A673 (cell line): ENCODE results near the gene PTPN5.

Source experiments
- EZH2 ChIP-seq: fragments of 200-600 bp; sonication (generic); IDR thresholded peaks from 2 replicates; pipeline ENCODE4 v1.6.1; 2017; ENCODE audit warnings: borderline replicate concordance, low read depth, mild to moderate bottlenecking, mixed read lengths, antibody characterized with exemption, low read length; ENCODE audit not compliant: poor library complexity, severe bottlenecking
- TF ChIP-seq, protein P1 (sequence below): fragments of 300-800, 200-600 bp; sonication (generic); conservative IDR thresholded peaks from 2 replicates; pipeline ENCODE4 v1.5.1; 2017; ENCODE audit warnings: low read depth, mild to moderate bottlenecking, antibody characterized with exemption, low read length, moderate library complexity, mixed read lengths

- TF ChIP-seq, protein P1, sequence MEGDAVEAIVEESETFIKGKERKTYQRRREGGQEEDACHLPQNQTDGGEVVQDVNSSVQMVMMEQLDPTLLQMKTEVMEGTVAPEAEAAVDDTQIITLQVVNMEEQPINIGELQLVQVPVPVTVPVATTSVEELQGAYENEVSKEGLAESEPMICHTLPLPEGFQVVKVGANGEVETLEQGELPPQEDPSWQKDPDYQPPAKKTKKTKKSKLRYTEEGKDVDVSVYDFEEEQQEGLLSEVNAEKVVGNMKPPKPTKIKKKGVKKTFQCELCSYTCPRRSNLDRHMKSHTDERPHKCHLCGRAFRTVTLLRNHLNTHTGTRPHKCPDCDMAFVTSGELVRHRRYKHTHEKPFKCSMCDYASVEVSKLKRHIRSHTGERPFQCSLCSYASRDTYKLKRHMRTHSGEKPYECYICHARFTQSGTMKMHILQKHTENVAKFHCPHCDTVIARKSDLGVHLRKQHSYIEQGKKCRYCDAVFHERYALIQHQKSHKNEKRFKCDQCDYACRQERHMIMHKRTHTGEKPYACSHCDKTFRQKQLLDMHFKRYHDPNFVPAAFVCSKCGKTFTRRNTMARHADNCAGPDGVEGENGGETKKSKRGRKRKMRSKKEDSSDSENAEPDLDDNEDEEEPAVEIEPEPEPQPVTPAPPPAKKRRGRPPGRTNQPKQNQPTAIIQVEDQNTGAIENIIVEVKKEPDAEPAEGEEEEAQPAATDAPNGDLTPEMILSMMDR, result no peak
- no peak for TF ChIP-seq EZH2
These were observed 77.2 kb downstream of the PTPN5 start for GRCh38 chr11:18714443-18714780.
